ENCODE data around the gene INO80C.

Gene INO80C

DNA sequence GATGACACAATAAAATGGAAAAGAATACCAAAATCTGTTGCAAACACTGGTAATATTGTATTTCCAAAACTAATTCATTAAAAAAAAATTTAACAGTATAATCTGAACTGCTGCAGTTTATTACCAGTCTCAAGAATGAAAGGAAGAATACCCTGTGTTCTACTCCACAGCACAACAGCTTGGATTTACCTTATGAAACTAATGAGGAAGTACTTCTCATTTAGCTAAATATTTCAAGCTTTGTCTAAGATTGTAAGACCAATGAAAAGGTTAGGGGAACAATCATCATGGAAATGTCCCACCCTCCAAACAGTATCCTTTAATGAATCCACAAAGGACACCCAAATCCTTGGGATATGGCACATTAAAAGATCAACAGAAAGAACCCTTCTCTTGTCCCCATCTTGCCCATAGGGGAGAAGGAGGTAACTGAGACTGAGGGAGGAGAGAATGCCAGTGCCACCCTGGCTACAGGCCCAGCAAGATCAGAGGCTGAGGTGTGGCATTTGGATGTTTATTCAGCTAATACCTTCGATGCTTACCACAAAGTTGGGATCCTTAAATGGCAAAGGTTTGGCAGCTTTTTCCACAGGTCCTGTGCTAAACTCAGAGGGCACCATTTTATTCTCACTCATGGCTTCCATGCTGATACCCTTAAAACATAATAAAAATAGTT is 17.7 kb downstream of the INO80C start:
- H3K27me3 ChIP-seq (replicated peaks) = no peaks in the 10 kb centered on the region
- TF ChIP-seq CTCF (IDR thresholded peaks at IDR 0.05; ENCODE audit: low read depth, low read length, missing control alignments) = no peak
- in situ Hi-C loops (cut with HindIII; ENCODE audit: low pct_ligation_motif_present, low sequenced_read_pairs) = no loop called here
- H3K27ac ChIP-seq = peak overlapping the region; percentile 98
- no peak overlapping the region for H3K4me3 ChIP-seq (ENCODE audit: low read depth, low read length)
- no peak for DNase-seq
- H3K36me3 ChIP-seq (replicated peaks) = no peaks in the 10 kb centered on the region

DNA sequence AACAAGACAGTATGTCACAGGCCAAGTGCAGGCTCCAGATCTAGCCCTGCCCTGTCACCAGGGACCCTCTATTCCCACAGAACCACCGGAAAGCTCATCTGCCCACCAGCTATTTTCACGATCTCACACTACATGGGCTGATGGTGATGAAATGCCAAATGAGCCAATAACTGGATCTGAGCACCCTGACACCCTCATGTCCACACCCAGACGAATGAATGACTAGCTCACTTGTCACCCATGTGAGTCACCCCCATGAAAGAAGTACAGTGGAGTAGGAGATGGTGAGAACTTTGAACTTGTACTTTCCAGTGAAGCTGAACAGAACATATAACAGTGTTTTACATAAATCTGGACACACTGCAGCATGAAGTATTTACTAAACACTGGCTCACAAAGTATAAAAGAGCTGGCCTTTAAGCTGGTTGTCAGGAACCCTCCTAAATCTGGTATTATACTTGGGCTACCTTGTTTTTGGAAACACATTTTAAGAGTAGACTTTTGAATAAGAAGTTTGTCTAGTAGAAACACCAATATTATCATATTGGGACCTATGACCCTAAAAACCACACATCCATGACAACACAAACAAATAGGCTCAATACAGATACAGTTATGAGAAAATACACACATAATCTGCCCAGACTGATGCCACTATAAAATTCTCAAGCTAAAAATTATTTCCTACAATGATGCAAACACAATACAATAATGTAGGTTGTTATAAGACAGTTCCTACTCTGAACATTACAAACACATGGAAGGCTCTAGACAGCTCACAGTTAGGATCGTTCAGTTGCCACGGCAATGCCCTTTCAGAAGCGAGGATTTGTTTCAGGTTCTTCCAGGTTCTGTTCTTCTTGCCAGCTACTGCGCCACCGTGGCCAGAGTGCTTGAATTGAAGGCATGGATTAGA is 19.0 kb downstream of the INO80C start:
- DNase-seq = peak; percentile 99
- Histone ChIP-seq H3K4me3 (ENCODE audit: low read depth, low read length) (peak overlapping the region; percentile 12), H3K27me3 (replicated peaks) (no peaks in the 10 kb centered on the region), H3K27ac (peak overlapping the region; percentile 98), H3K36me3 (replicated peaks) (no peaks in the 10 kb centered on the region)
- in situ Hi-C loops (cut with HindIII; ENCODE audit: low pct_ligation_motif_present, low sequenced_read_pairs) = no loop called here
- peak; percentile 18 for TF ChIP-seq CTCF (IDR thresholded peaks at IDR 0.05; ENCODE audit: low read depth, low read length, missing control alignments)

GRCh38 chr18:35477974-35478373 is 19.8 kb downstream of the INO80C start:
- in situ Hi-C loops (cut with HindIII; ENCODE audit: low pct_ligation_motif_present, low sequenced_read_pairs) = no loop called here
- no peak for TF ChIP-seq CTCF (IDR thresholded peaks at IDR 0.05; ENCODE audit: low read depth, low read length, missing control alignments)
- Histone ChIP-seq H3K27ac (peak overlapping the region; percentile 98), H3K4me3 (ENCODE audit: low read depth, low read length) (peak overlapping the region; percentile 46), H3K27me3 (replicated peaks) (no peaks in the 10 kb centered on the region), H3K36me3 (replicated peaks) (peaks cover 7% of the 10 kb centered on the region)
- DNase-seq = no peak

DNA sequence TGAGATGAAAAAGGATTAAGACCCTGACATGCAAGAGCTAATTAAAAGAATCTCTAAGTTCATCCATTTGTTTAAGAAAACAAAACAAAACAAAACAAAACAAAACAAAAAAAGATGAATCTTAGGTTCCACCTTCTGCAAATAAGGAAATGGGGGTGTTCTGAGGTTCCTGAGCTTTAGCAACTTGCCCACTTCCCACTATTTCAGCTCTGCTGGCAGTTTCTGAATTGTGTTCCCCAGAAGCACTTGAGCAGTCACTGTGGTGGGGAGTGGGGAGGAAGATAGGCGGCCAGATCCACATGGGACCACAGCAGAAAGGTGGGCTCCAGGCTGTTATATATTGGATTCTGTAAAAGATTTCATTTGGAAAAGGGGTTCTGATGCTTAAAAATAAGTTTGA is 20.3 kb downstream of the INO80C start:
- H3K36me3 ChIP-seq (replicated peaks) = peaks cover 9% of the 10 kb centered on the region
- H3K4me3 ChIP-seq (ENCODE audit: low read depth, low read length) = peak overlapping the region; percentile 46
- DNase-seq = no peak
- H3K27ac ChIP-seq = peak overlapping the region; percentile 98
- in situ Hi-C loops (cut with HindIII; ENCODE audit: low pct_ligation_motif_present, low sequenced_read_pairs) = no loop called here
- TF ChIP-seq CTCF (IDR thresholded peaks at IDR 0.05; ENCODE audit: low read depth, low read length, missing control alignments) = no peak
- no peaks in the 10 kb centered on the region for H3K27me3 ChIP-seq (replicated peaks)

- H3K27ac ChIP-seq = peak overlapping the region; percentile 98
- TF ChIP-seq CTCF (IDR thresholded peaks at IDR 0.05; ENCODE audit: low read depth, low read length, missing control alignments) = no peak
- DNase-seq = no peak
- no peaks in the 10 kb centered on the region for H3K27me3 ChIP-seq (replicated peaks)
- no peak overlapping the region for H3K4me3 ChIP-seq (ENCODE audit: low read depth, low read length)
- H3K36me3 ChIP-seq (replicated peaks) = peaks cover 17% of the 10 kb centered on the region
- in situ Hi-C loops (cut with HindIII; ENCODE audit: low pct_ligation_motif_present, low sequenced_read_pairs) = no loop called here
Measured at GRCh38 chr18:35474884-35475283, 22.9 kb downstream of the INO80C start.
